DOHH2 (cell line): ENCODE data around the gene LYPD6B.

ENCODE experiments used
- H3F3A ChIP-seq: fragments of 200-600 bp; sonication (generic), shearing (Covaris generic); 2 replicates; pipeline ENCODE4 v1.6.0; 2016; ENCODE audit warnings: antibody characterized with exemption, mild to moderate bottlenecking; ENCODE audit not compliant: control insufficient read depth, insufficient read depth
- H3K27ac ChIP-seq: fragments of 200-600 bp; sonication (generic); 2 replicates; pipeline ENCODE4 v1.5.1; 2014; ENCODE audit warnings: low read depth, mild to moderate bottlenecking, low read length, moderate library complexity
- H3K27me3 ChIP-seq: fragments of 200-600 bp; sonication (generic); 2 replicates; pipeline ENCODE4 v1.6.1; 2014; ENCODE audit warnings: mild to moderate bottlenecking, low read length, mixed read lengths; ENCODE audit not compliant: control insufficient read depth
- H3K36me3 ChIP-seq: fragments of 200-600 bp; sonication (generic); 2 replicates; pipeline ENCODE4 v1.6.1; 2014; ENCODE audit warnings: mild to moderate bottlenecking, low read length, moderate library complexity, mixed read lengths; ENCODE audit not compliant: control insufficient read depth
- H3K4me1 ChIP-seq: fragments of 200-600 bp; sonication (generic); 2 replicates; pipeline ENCODE4 v1.6.1; 2014; ENCODE audit warnings: mild to moderate bottlenecking, low read length, mixed read lengths; ENCODE audit not compliant: control insufficient read depth
- H3K4me2 ChIP-seq: fragments of 200-600 bp; sonication (generic); 2 replicates; pipeline ENCODE4 v1.6.0; 2014; ENCODE audit warnings: mild to moderate bottlenecking, low read length, moderate library complexity
- H3K4me3 ChIP-seq: fragments of 200-600 bp; sonication (generic); 2 replicates; pipeline ENCODE4 v1.5.1; 2014; ENCODE audit warnings: mild to moderate bottlenecking, low read length, mixed read lengths
- H3K79me2 ChIP-seq: fragments of 200-600 bp; sonication (generic); 2 replicates; pipeline ENCODE4 v1.6.1; 2014; ENCODE audit warnings: mild to moderate bottlenecking, low read length, mixed read lengths; ENCODE audit not compliant: control insufficient read depth
- H3K9me2 ChIP-seq: fragments of 200-600 bp; sonication (generic); replicated peaks from 2 replicates; pipeline ENCODE4 v1.6.1; 2014; ENCODE audit warnings: mild to moderate bottlenecking, low read length, mixed read lengths; ENCODE audit not compliant: control insufficient read depth
- H3K9me3 ChIP-seq: fragments of 200-600 bp; sonication (generic); 2 replicates; pipeline ENCODE4 v1.6.1; 2014; ENCODE audit warnings: antibody characterized with exemption, low read length, mixed read lengths; ENCODE audit not compliant: control insufficient read depth, insufficient read depth
- H4K20me1 ChIP-seq: fragments of 200-600 bp; sonication (generic); 2 replicates; pipeline ENCODE4 v1.6.0; 2014; ENCODE audit warnings: low read depth, mild to moderate bottlenecking, antibody characterized with exemption, low read length, moderate library complexity; ENCODE audit not compliant: control insufficient read depth, insufficient read depth
- CTCF ChIP-seq: fragments of 200-600 bp; sonication (generic); IDR thresholded peaks from one replicate; pipeline ENCODE4 v1.5.1; 2014; ENCODE audit warnings: antibody characterized with exemption, mild to moderate bottlenecking, low read depth, low read length; ENCODE audit not compliant: poor library complexity, severe bottlenecking
- EZH2phosphoT487 ChIP-seq: fragments of 200-600 bp; sonication (generic); IDR thresholded peaks from 2 replicates; pipeline ENCODE4 v1.6.1; 2017; ENCODE audit warnings: borderline replicate concordance, mild to moderate bottlenecking, antibody characterized with exemption, low read length, moderate library complexity, mixed read lengths

The LYPD6B gene

GRCh38 chr2:149038442-149039212 is at the start of gene LYPD6B:
Gene LYPD6B, plus strand, starts transcription at chr2:149038699. Its CDS starts 92,250 bp downstream, at chr2:149130949.
- Histone ChIP-seq H3K27ac (peak within 1 kb of the TSS; percentile 91), H3K36me3 (0 out of 2 replicates have a peak, but pooled peaks cover 3% of the 10 kb centered on the region), H3K9me2 (no peaks in the 10 kb centered on the region), H3K4me3 (peak within 1 kb of the TSS; percentile 77), H4K20me1 (no peaks in the 10 kb centered on the region), H3K4me2 (peak within 1 kb of the TSS; percentile 75), H3K9me3 (no peaks in the 10 kb centered on the region), H3K79me2 (peaks cover 53% of the 10 kb centered on the region), H3F3A (peaks cover 30% of the 10 kb centered on the region), H3K4me1 (peaks cover 63% of the 10 kb centered on the region), H3K27me3 (no peaks in the 10 kb centered on the region)
- TF ChIP-seq CTCF (peak; percentile 18), EZH2phosphoT487 (no peak)

- Histone ChIP-seq H3K27ac (no peak overlapping the region), H3K36me3 (peaks cover 10% of the 10 kb centered on the region; the same call in 1 of the 2 replicates), H4K20me1 (no peaks in the 10 kb centered on the region), H3K4me2 (no peak overlapping the region), H3K9me2 (no peaks in the 10 kb centered on the region), H3K9me3 (no peaks in the 10 kb centered on the region), H3K79me2 (no peaks in the 10 kb centered on the region), H3F3A (no peaks in the 10 kb centered on the region), H3K4me3 (no peak overlapping the region), H3K27me3 (no peaks in the 10 kb centered on the region), H3K4me1 (peaks cover 6% of the 10 kb centered on the region; the same call in 1 of the 2 replicates)
- TF ChIP-seq EZH2phosphoT487 (no peak), CTCF (peak; percentile 73)
Measured at GRCh38 chr2:148989882-148990493, 48.5 kb upstream of the LYPD6B start.

- Histone ChIP-seq H3K36me3 (peaks cover 10% of the 10 kb centered on the region; the same call in 1 of the 2 replicates), H3K79me2 (no peaks in the 10 kb centered on the region)
Measured at GRCh38 chr2:148990968-148991367, 47.5 kb upstream of the LYPD6B start.

More at GRCh38 chr2:148990968-148991367, 47.5 kb upstream of the LYPD6B start:
- Histone ChIP-seq H3F3A (no peaks in the 10 kb centered on the region), H3K4me3 (no peak overlapping the region), H3K27ac (no peak overlapping the region), H3K4me1 (peaks cover 6% of the 10 kb centered on the region; the same call in 1 of the 2 replicates), H3K27me3 (no peaks in the 10 kb centered on the region), H3K9me2 (no peaks in the 10 kb centered on the region), H4K20me1 (no peaks in the 10 kb centered on the region), H3K4me2 (no peak overlapping the region), H3K9me3 (no peaks in the 10 kb centered on the region)
- no peak for TF ChIP-seq CTCF
- no peak for TF ChIP-seq EZH2phosphoT487
